SK-N-MC (cell line): ENCODE measurements around the gene TMEM184B.

Source experiments
- EZH2 ChIP-seq: fragments of 200-600 bp; sonication (generic); IDR thresholded peaks from one replicate; pipeline ENCODE4 v1.6.1; 2017; ENCODE audit warnings: antibody characterized with exemption
- POLR2AphosphoS5 ChIP-seq: IDR thresholded peaks from 2 replicates; pipeline ENCODE4 v1.6.1; 2012; ENCODE audit warnings: mild to moderate bottlenecking, low read depth, low read length, borderline replicate concordance

- no peak for TF ChIP-seq POLR2AphosphoS5
- TF ChIP-seq EZH2, result no peak
Observed at GRCh38 chr22:38270091-38270992, 2.5 kb downstream of the TMEM184B start.
